Activated naive CD8-positive, alpha-beta T cell treated with anti-CD3 and anti-CD28 coated beads, Interleukin-2, amount 10 ng/mL, durations not matched to agents 7 days and 5 days (primary cell): Measurements from ENCODE around the gene NELL2. TPM values are rescaled to one million over a fixed set of nuclear protein-coding genes. Genes with fewer than 3 reads are reported as not detected.

Source experiments
- ATAC-seq: fragments of 150-1000 bp; cut with Tn5 transposase; one replicate; pipeline ENCODE4 v1.10.0; 2021; ENCODE audit warnings: low read depth, moderate library complexity
- POLR2A ChIA-PET: fragments of 350-600 bp; sonication (Branson Sonifier 250); formaldehyde crosslinking; loops from one replicate; lab custom pipeline; 2021; ENCODE audit warnings: antibody characterized with exemption; lab: Charles Lee
- DNase-seq: peaks from one replicate; pipeline ENCODE4 v3.0.0; 2021
- H3K27ac Mint-ChIP-seq: one replicate; pipeline ENCODE4 v1.8.0; 2022; ENCODE audit warnings: mild to moderate bottlenecking, mixed read lengths
- H3K27me3 Mint-ChIP-seq: one replicate; pipeline ENCODE4 v1.8.0; 2022; ENCODE audit warnings: mild to moderate bottlenecking, moderate library complexity, mixed read lengths
- H3K36me3 Mint-ChIP-seq: one replicate; pipeline ENCODE4 v1.8.0; 2021; ENCODE audit warnings: mild to moderate bottlenecking, mixed read lengths
- H3K4me1 Mint-ChIP-seq: one replicate; pipeline ENCODE4 v1.8.0; 2021; ENCODE audit warnings: mixed read lengths
- H3K4me3 Mint-ChIP-seq: one replicate; pipeline ENCODE4 v1.8.0; 2022; ENCODE audit warnings: mild to moderate bottlenecking, moderate library complexity, mixed read lengths
- H3K9me3 Mint-ChIP-seq: one replicate; pipeline ENCODE4 v1.8.0; 2021; ENCODE audit warnings: mixed read lengths
- total RNA-seq, 2 experiments: library from RNA; stranded (reverse); gene quantifications; one replicate each; pipeline ENCODE4 v1.2.3, GENCODE V29; 2021

Gene NELL2
- total RNA-seq, 2 experiments from 2014 or later = 147 to 161 TPM

DNA sequence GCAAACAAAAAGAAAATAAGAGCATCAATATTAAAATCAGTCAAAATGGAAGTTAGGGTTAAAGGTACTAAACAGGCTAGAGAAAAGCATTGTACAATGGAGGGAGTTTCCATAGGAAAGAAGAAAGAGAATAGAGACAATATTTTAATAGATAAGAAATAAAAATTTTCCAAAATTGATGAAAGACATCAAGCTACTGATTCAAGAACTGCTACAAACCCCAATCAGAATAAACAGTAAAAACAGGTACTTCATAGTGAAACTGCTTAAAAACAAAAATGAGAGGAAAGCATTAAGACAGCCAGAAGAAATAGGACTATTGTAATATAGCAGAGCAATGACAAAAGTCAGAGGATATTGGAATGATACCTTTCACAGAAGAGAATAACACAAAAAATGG, 413.4 kb downstream of the NELL2 start:
- no peak for DNase-seq
- no peaks in the 10 kb centered on the region for H3K4me1 Mint-ChIP-seq
- H3K4me3 Mint-ChIP-seq = no peak overlapping the region
- no peak overlapping the region for H3K27ac Mint-ChIP-seq
- ATAC-seq = no peak
- H3K9me3 Mint-ChIP-seq = peaks cover 4% of the 10 kb centered on the region
- H3K36me3 Mint-ChIP-seq = no peaks in the 10 kb centered on the region
- POLR2A ChIA-PET = no interaction called here
- no peaks in the 10 kb centered on the region for H3K27me3 Mint-ChIP-seq

DNA sequence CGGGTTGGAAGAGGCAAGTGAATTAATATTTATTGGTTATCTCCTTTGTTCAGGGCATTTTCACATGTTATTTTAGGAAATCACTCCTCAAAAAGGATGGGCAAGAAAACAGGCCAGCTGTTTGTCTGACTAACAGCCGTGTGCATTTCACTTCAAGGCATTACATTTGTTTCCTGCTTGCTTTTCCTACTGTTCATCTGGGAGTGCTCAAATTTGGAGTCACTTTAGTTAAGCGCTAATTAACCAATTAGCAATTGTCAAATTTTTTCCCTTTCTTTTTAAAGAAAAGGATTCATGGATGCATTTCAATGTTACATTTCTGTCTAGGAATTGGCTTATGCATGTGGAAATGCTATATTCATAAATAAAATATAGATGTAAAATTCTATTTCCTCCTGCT, 415.9 kb downstream of the NELL2 start:
- ATAC-seq (no peak), DNase-seq (no peak)
- Mint-ChIP-seq H3K27ac (no peak overlapping the region), H3K9me3 (no peaks in the 10 kb centered on the region), H3K27me3 (no peaks in the 10 kb centered on the region), H3K4me3 (no peak overlapping the region), H3K4me1 (no peaks in the 10 kb centered on the region), H3K36me3 (no peaks in the 10 kb centered on the region)
- POLR2A ChIA-PET = no interaction called here

- no peaks in the 10 kb centered on the region for H3K4me1 Mint-ChIP-seq
- ATAC-seq (no peak), DNase-seq (no peak)
- no peaks in the 10 kb centered on the region for H3K36me3 Mint-ChIP-seq
- H3K4me3 Mint-ChIP-seq = no peak overlapping the region
- no peaks in the 10 kb centered on the region for H3K9me3 Mint-ChIP-seq
- H3K27me3 Mint-ChIP-seq = no peaks in the 10 kb centered on the region
- POLR2A ChIA-PET = no interaction called here
- H3K27ac Mint-ChIP-seq = no peak overlapping the region
Observed at GRCh38 chr12:44459569-44459968, 416.5 kb downstream of the NELL2 start.

Other genes starting within 250 kb of the NELL2 start
- gene DBX2, start 174.8 kb upstream of the NELL2 start, total RNA-seq = not detected